Naive thymus-derived CD4-positive, alpha-beta T cell (primary cell): ENCODE results near the gene TIAL1. TPM values are rescaled to one million over a fixed set of nuclear protein-coding genes. Genes with fewer than 3 reads are reported as not detected.

Experiments
- ATAC-seq: fragments of 150-1000 bp; cut with Tn5 transposase; 2 replicates; pipeline ENCODE4 v1.10.0; 2021; ENCODE audit warnings: mild to moderate bottlenecking, moderate library complexity
- CTCF ChIA-PET: fragments of 350-600 bp; sonication (Branson Sonifier 250); formaldehyde crosslinking; loops from one replicate; lab custom pipeline; 2021; ENCODE audit warnings: antibody characterized with exemption; lab: Charles Lee
- POLR2A ChIA-PET: fragments of 350-600 bp; sonication (Branson Sonifier 250); formaldehyde crosslinking; loops from one replicate; lab custom pipeline; 2021; ENCODE audit warnings: antibody characterized with exemption, inconsistent platforms; lab: Charles Lee
- DNase-seq, 9 donors: peaks; one replicate each; pipeline versions ENCODE4 v3.0.0 to v3.0.0-alpha.2; 2020 to 2022; ENCODE audit warnings: mixed read lengths in 1 of 9
- H3K27ac ChIP-seq: one replicate; pipeline ENCODE4 v1.7.0; 2013; ENCODE audit warnings: mild to moderate bottlenecking, low read depth, low read length, moderate library complexity
- H3K27me3 ChIP-seq, 2 donors: one replicate each; pipeline ENCODE4 v1.7.0; 2013; ENCODE audit warnings: low read length in 2 of 2, mild to moderate bottlenecking in 2 of 2, moderate library complexity in 2 of 2; ENCODE audit not compliant: control insufficient read depth in 2 of 2, insufficient read depth in 2 of 2
- H3K36me3 ChIP-seq, 3 experiments: 1 replicate in 2 of 3; 2 replicates in 1 of 3; pipeline ENCODE4 v1.7.0; 2013; ENCODE audit warnings: low read length in 3 of 3, mild to moderate bottlenecking in 3 of 3, moderate library complexity in 1 of 3; ENCODE audit not compliant: insufficient read depth in 3 of 3, control insufficient read depth in 2 of 3
- H3K4me1 ChIP-seq, 2 donors: one replicate each; pipeline ENCODE4 v1.7.0; 2013; ENCODE audit warnings: low read length in 2 of 2, mild to moderate bottlenecking in 2 of 2, moderate library complexity in 1 of 2; ENCODE audit not compliant: control insufficient read depth in 2 of 2, insufficient read depth in 2 of 2
- H3K4me3 ChIP-seq: 2 replicates; pipeline ENCODE4 v1.7.0; 2013; ENCODE audit warnings: mild to moderate bottlenecking, low read length
- H3K9me3 ChIP-seq, 3 experiments: 1 replicate in 2 of 3; 2 replicates in 1 of 3; pipeline ENCODE4 v1.7.0; 2013; ENCODE audit warnings: low read length in 3 of 3; ENCODE audit not compliant: control insufficient read depth in 2 of 3
- H3K27ac Mint-ChIP-seq, 9 donors: one replicate each; pipeline ENCODE4 v1.8.0; 2020 to 2022; ENCODE audit warnings: mixed read lengths in 9 of 9, mild to moderate bottlenecking in 8 of 9, moderate library complexity in 5 of 9, inconsistent platforms in 2 of 9
- H3K27me3 Mint-ChIP-seq, 5 donors: one replicate each; pipeline ENCODE4 v1.8.0; 2021 to 2022; ENCODE audit warnings: mixed read lengths in 5 of 5, mild to moderate bottlenecking in 1 of 5
- H3K36me3 Mint-ChIP-seq, 5 donors: one replicate each; pipeline ENCODE4 v1.8.0; 2020 to 2022; ENCODE audit warnings: mixed read lengths in 5 of 5, mild to moderate bottlenecking in 3 of 5, inconsistent platforms in 1 of 5
- H3K4me1 Mint-ChIP-seq, 7 donors: one replicate each; pipeline ENCODE4 v1.8.0; 2020 to 2022; ENCODE audit warnings: mixed read lengths in 7 of 7, mild to moderate bottlenecking in 3 of 7, inconsistent platforms in 1 of 7
- H3K4me3 Mint-ChIP-seq, 10 donors: one replicate each; pipeline ENCODE4 v1.8.0; 2020 to 2022; ENCODE audit warnings: mild to moderate bottlenecking in 10 of 10, mixed read lengths in 10 of 10, moderate library complexity in 6 of 10, inconsistent platforms in 2 of 10
- H3K9me3 Mint-ChIP-seq, 11 donors: one replicate each; pipeline ENCODE4 v1.8.0; 2020 to 2022; ENCODE audit warnings: mixed read lengths in 11 of 11, mild to moderate bottlenecking in 4 of 11, inconsistent platforms in 1 of 11, moderate library complexity in 1 of 11
- intact Hi-C, 2 donors: fragments of 100-400 bp; cut with micrococcal nuclease; formaldehyde crosslinking; loops; one replicate each; pipeline ENCODE4 v1.15.1; 2023
- polyA plus RNA-seq, 2 donors: library from polyadenylated mRNA; unstranded; fragments of 300-500 nt; fragmentation: Illumina TruSeq; gene quantifications; one replicate each; pipeline ENCODE4 v1.2.3, GENCODE V29; 2021
- total RNA-seq, 6 experiments: library from RNA in 5 of 6; stranded (reverse) in 5 of 6; gene quantifications; 1 replicate in 5 of 6; 2 replicates in 1 of 6; pipeline ENCODE4 v1.2.3 and lab custom pipeline; 2021 to 2026

Gene TIAL1
- total and polyA plus RNA-seq, 7 experiments from 2014 or later: 10.5 to 228 (median 171) TPM

GRCh38 chr10:119541459-119542356 lies 55.1 kb downstream of the TIAL1 start:
- Histone ChIP-seq H3K4me3 (peak overlapping the region; percentile 96), H3K27me3 (no peaks in the 10 kb centered on the region), H3K36me3 (peaks cover 0 to 7% (median 0%) of the 10 kb centered on the region in 3 experiments), H3K4me1 (peaks cover 25 to 30% of the 10 kb centered on the region in 2 donors), H3K27ac (peak overlapping the region; percentile 89), H3K9me3 (no peaks in the 10 kb centered on the region)
- H3K9me3 Mint-ChIP-seq: no peaks in the 10 kb centered on the region
- ATAC-seq: peak; percentile 28
- H3K27ac Mint-ChIP-seq: peak overlapping the region; percentile 78 to 98 (median 90)
- H3K4me1 Mint-ChIP-seq: peaks cover 30 to 55% (median 43%) of the 10 kb centered on the region in 7 donors
- CTCF ChIA-PET: interaction anchor here (0.7 to 4.1 kb wide), 19 partner anchors 9 to 343 kb away, joined by 3 to 28 read pairs (median 8); partner anchors contain the start of gene GRK5
- POLR2A ChIA-PET: interaction anchor here (0.6 to 12.7 kb wide), 20 partner anchors 8 to 337 kb away, joined by 3 to 169 read pairs (median 6); partner anchors contain the start of genes GRK5 and INPP5F
- intact Hi-C loops: loop anchor here (1.0 to 5.0 kb wide), 18 partner anchors 25 to 461 kb away; partner anchors contain the start of genes MCMBP (in 2 of the 2), PRDX3 (in 2 of the 2), EIF3A (in 1 of the 2) and GRK5 (in 1 of the 2)
- DNase-seq: peak in 8 of 9 donors; percentile 43 to 86 (median 57)
- H3K27me3 Mint-ChIP-seq: peaks cover 0 to 7% (median 0%) of the 10 kb centered on the region in 5 donors
- peaks cover 0 to 8% (median 0%) of the 10 kb centered on the region in 5 donors for H3K36me3 Mint-ChIP-seq
- peak overlapping the region; percentile 84 to 96 (median 90) for H3K4me3 Mint-ChIP-seq

- H3K9me3 ChIP-seq: no peaks in the 10 kb centered on the region
- no peaks in the 10 kb centered on the region for H3K27me3 ChIP-seq
- peak overlapping the region; percentile 84 to 96 (median 90) for H3K4me3 Mint-ChIP-seq
- H3K27ac Mint-ChIP-seq: peak overlapping the region; percentile 78 to 98 (median 90)
- peaks cover 0 to 7% (median 0%) of the 10 kb centered on the region in 3 experiments for H3K36me3 ChIP-seq
- POLR2A ChIA-PET: interaction anchor here (1.0 to 12.7 kb wide), 10 partner anchors 14 to 333 kb away, joined by 3 to 169 read pairs (median 12); partner anchors contain the start of gene GRK5
- CTCF ChIA-PET: interaction anchor here (0.8 to 4.1 kb wide), 9 partner anchors 12 to 463 kb away, joined by 3 to 28 read pairs (median 5); no protein-coding TSS in a partner anchor
- peaks cover 35 to 61% (median 50%) of the 10 kb centered on the region in 7 donors for H3K4me1 Mint-ChIP-seq
- peak overlapping the region; percentile 89 for H3K27ac ChIP-seq
- H3K27me3 Mint-ChIP-seq: peaks cover 0 to 5% (median 0%) of the 10 kb centered on the region in 5 donors
- ATAC-seq (no peak), DNase-seq (peak in 2 of 9 donors; percentile 30 to 31)
- no peaks in the 10 kb centered on the region for H3K9me3 Mint-ChIP-seq
- peaks cover 0 to 10% (median 1%) of the 10 kb centered on the region in 5 donors for H3K36me3 Mint-ChIP-seq
- intact Hi-C loops: loop anchor here (5.0 kb wide), 3 partner anchors 186 to 409 kb away; partner anchors contain the start of genes MCMBP (in 2 of the 2) and INPP5F (in 1 of the 2)
- peaks cover 27 to 36% of the 10 kb centered on the region in 2 donors for H3K4me1 ChIP-seq
- peak overlapping the region; percentile 96 for H3K4me3 ChIP-seq
These were observed 55.7 kb downstream of the TIAL1 start for GRCh38 chr10:119541046-119541445.

- H3K4me1 Mint-ChIP-seq: peaks cover 43 to 66% (median 60%) of the 10 kb centered on the region in 7 donors
- CTCF ChIA-PET: interaction anchor here (0.6 to 2.8 kb wide), 12 partner anchors 11 to 384 kb away, joined by 3 to 12 read pairs (median 3); partner anchors contain the start of gene GRK5
- ATAC-seq: no peak
- peaks cover 27 to 46% of the 10 kb centered on the region in 2 donors for H3K4me1 ChIP-seq
- H3K27ac Mint-ChIP-seq: peak overlapping the region; percentile 83 to 98 (median 90)
- intact Hi-C loops: loop anchor here (5.0 kb wide), 3 partner anchors 187 to 408 kb away; partner anchors contain the start of genes MCMBP (in 2 of the 2) and INPP5F (in 1 of the 2)
- no peaks in the 10 kb centered on the region for H3K9me3 Mint-ChIP-seq
- H3K36me3 ChIP-seq: peaks cover 0 to 7% (median 0%) of the 10 kb centered on the region in 3 experiments
- no peaks in the 10 kb centered on the region for H3K9me3 ChIP-seq
- H3K27me3 ChIP-seq: no peaks in the 10 kb centered on the region
- POLR2A ChIA-PET: interaction anchor here (0.6 to 12.7 kb wide), 8 partner anchors 13 to 334 kb away, joined by 3 to 169 read pairs (median 23); partner anchors contain the start of gene GRK5
- H3K27me3 Mint-ChIP-seq: no peaks in the 10 kb centered on the region
- DNase-seq: no peak
- H3K36me3 Mint-ChIP-seq: peaks cover 0 to 18% (median 5%) of the 10 kb centered on the region in 5 donors
- peak overlapping the region; percentile 89 for H3K27ac ChIP-seq
- H3K4me3 ChIP-seq: peak overlapping the region; percentile 96
- peak overlapping the region; percentile 84 to 96 (median 90) for H3K4me3 Mint-ChIP-seq
These were observed 56.7 kb downstream of the TIAL1 start for GRCh38 chr10:119540038-119540437.

GRCh38 chr10:119539359-119539825 lies 57.4 kb downstream of the TIAL1 start:
- CTCF ChIA-PET: interaction anchor here (0.6 to 2.8 kb wide), 11 partner anchors 11 to 383 kb away, joined by 3 to 12 read pairs (median 4); partner anchors contain the start of gene GRK5
- Mint-ChIP-seq H3K36me3 (peaks cover 0 to 23% (median 5%) of the 10 kb centered on the region in 5 donors), H3K27ac (peak overlapping the region; percentile 86 to 98 (median 91)), H3K4me1 (peaks cover 44 to 70% (median 64%) of the 10 kb centered on the region in 7 donors), H3K27me3 (no peaks in the 10 kb centered on the region), H3K9me3 (no peaks in the 10 kb centered on the region), H3K4me3 (peak overlapping the region; percentile 84 to 96 (median 90))
- peaks cover 0 to 7% (median 0%) of the 10 kb centered on the region in 3 experiments for H3K36me3 ChIP-seq
- ATAC-seq: no peak
- H3K9me3 ChIP-seq: no peaks in the 10 kb centered on the region
- POLR2A ChIA-PET: interaction anchor here (0.8 to 12.7 kb wide), 6 partner anchors 13 to 113 kb away, joined by 3 to 169 read pairs (median 66); no protein-coding TSS in a partner anchor
- peak overlapping the region; percentile 89 for H3K27ac ChIP-seq
- peak in 2 of 9 donors; percentile 25 to 27 for DNase-seq
- intact Hi-C loops: no loop called here
- peak overlapping the region; percentile 61 for H3K4me3 ChIP-seq
- H3K27me3 ChIP-seq: no peaks in the 10 kb centered on the region
- peaks cover 27 to 50% of the 10 kb centered on the region in 2 donors for H3K4me1 ChIP-seq

GRCh38 chr10:119538632-119539358 lies 58.0 kb downstream of the TIAL1 start:
- peak overlapping the region; percentile 84 to 96 (median 90) for H3K4me3 Mint-ChIP-seq
- DNase-seq (peak in 7 of 9 donors; percentile 31 to 50 (median 36)), ATAC-seq (no peak)
- Histone ChIP-seq H3K4me1 (peaks cover 27 to 50% of the 10 kb centered on the region in 2 donors), H3K27me3 (no peaks in the 10 kb centered on the region), H3K9me3 (no peaks in the 10 kb centered on the region), H3K27ac (peak overlapping the region; percentile 89), H3K36me3 (peaks cover 0 to 7% (median 0%) of the 10 kb centered on the region in 3 experiments), H3K4me3 (peak overlapping the region; percentile 61)
- POLR2A ChIA-PET: interaction anchor here (0.6 to 12.7 kb wide), 7 partner anchors 12 to 339 kb away, joined by 3 to 169 read pairs (median 21); no protein-coding TSS in a partner anchor
- no peaks in the 10 kb centered on the region for H3K9me3 Mint-ChIP-seq
- peaks cover 0 to 23% (median 5%) of the 10 kb centered on the region in 5 donors for H3K36me3 Mint-ChIP-seq
- intact Hi-C loops: loop anchor here (1.0 kb wide), 2 partner anchors 8 to 21 kb away; no protein-coding TSS in a partner anchor
- H3K4me1 Mint-ChIP-seq: peaks cover 45 to 70% (median 65%) of the 10 kb centered on the region in 7 donors
- CTCF ChIA-PET: interaction anchor here (0.6 to 2.8 kb wide), 10 partner anchors 19 to 339 kb away, joined by 3 to 12 read pairs (median 6); partner anchors contain the start of gene GRK5
- H3K27ac Mint-ChIP-seq: peak overlapping the region; percentile 86 to 98 (median 91)
- no peaks in the 10 kb centered on the region for H3K27me3 Mint-ChIP-seq
